Astrocyte (in vitro differentiated cells and primary cell): ENCODE data around the gene CFAP97D2. TPM values are rescaled to one million over a fixed set of nuclear protein-coding genes. Genes with fewer than 3 reads are reported as not detected.

Experiments used
- DNase-seq: peaks from one replicate; pipeline ENCODE4 v3.0.0-alpha.2; 2010; ENCODE audit warnings: low read depth
- FAIRE-seq: peaks from 2 replicates; lab custom pipeline; 2011; peaks lifted over from hg19 to GRCh38; lab: Jason Lieb, UNC
- H2AFZ ChIP-seq: 2 replicates; pipeline ENCODE4 v1.6.0; 2012; ENCODE audit warnings: low read depth, low read length, inconsistent platforms
- H3K27ac ChIP-seq: 2 replicates; pipeline ENCODE4 v1.5.1; 2011; ENCODE audit warnings: low read depth, low read length, inconsistent platforms
- H3K27me3 ChIP-seq: 2 replicates; pipeline ENCODE4 v1.6.0; 2011; ENCODE audit warnings: low read length, inconsistent platforms; ENCODE audit not compliant: insufficient read depth
- H3K36me3 ChIP-seq: 2 replicates; pipeline ENCODE4 v1.5.1; 2011; ENCODE audit warnings: low read length, inconsistent platforms; ENCODE audit not compliant: insufficient read depth
- H3K4me1 ChIP-seq: 2 replicates; pipeline ENCODE4 v1.5.1; 2011; ENCODE audit warnings: low read length, inconsistent platforms; ENCODE audit not compliant: insufficient read depth
- H3K4me2 ChIP-seq: 2 replicates; pipeline ENCODE4 v1.6.0; 2012; ENCODE audit warnings: low read length, inconsistent platforms
- H3K4me3 ChIP-seq: 2 replicates; pipeline ENCODE4 v1.5.1; 2011; ENCODE audit warnings: low read depth, mild to moderate bottlenecking, low read length, inconsistent platforms; ENCODE audit not compliant: insufficient read depth
- H3K79me2 ChIP-seq: 2 replicates; pipeline ENCODE4 v1.6.0; 2012; ENCODE audit warnings: mild to moderate bottlenecking, low read length, inconsistent platforms; ENCODE audit not compliant: insufficient read depth
- H3K9ac ChIP-seq: 2 replicates; pipeline ENCODE4 v1.6.0; 2012; ENCODE audit warnings: mild to moderate bottlenecking, low read length, inconsistent platforms
- H3K9me3 ChIP-seq: 2 replicates; pipeline ENCODE4 v1.5.1; 2012; ENCODE audit warnings: low read depth, mild to moderate bottlenecking, low read length, inconsistent platforms; ENCODE audit not compliant: insufficient read depth
- H4K20me1 ChIP-seq: 2 replicates; pipeline ENCODE4 v1.6.0; 2012; ENCODE audit warnings: low read length, inconsistent platforms; ENCODE audit not compliant: insufficient read depth
- H3K27ac Mint-ChIP-seq: one replicate; pipeline ENCODE4 v1.8.0; 2021; ENCODE audit warnings: mild to moderate bottlenecking, mixed read lengths; ENCODE audit not compliant: unreplicated experiment
- H3K27me3 Mint-ChIP-seq: one replicate; pipeline ENCODE4 v1.8.0; 2021; ENCODE audit warnings: low read depth, mixed read lengths; ENCODE audit not compliant: unreplicated experiment
- H3K36me3 Mint-ChIP-seq: one replicate; pipeline ENCODE4 v1.8.0; 2021; ENCODE audit warnings: low read depth, mixed read lengths; ENCODE audit not compliant: unreplicated experiment
- H3K4me1 Mint-ChIP-seq: one replicate; pipeline ENCODE4 v1.8.0; 2021; ENCODE audit warnings: low read depth, mixed read lengths; ENCODE audit not compliant: unreplicated experiment
- H3K4me3 Mint-ChIP-seq: one replicate; pipeline ENCODE4 v1.8.0; 2021; ENCODE audit warnings: mild to moderate bottlenecking, moderate library complexity, mixed read lengths; ENCODE audit not compliant: unreplicated experiment
- H3K9me3 Mint-ChIP-seq: one replicate; pipeline ENCODE4 v1.8.0; 2021; ENCODE audit warnings: mild to moderate bottlenecking, mixed read lengths; ENCODE audit not compliant: unreplicated experiment
- EZH2 ChIP-seq: IDR thresholded peaks from 2 replicates; pipeline ENCODE4 v1.6.1; 2012; ENCODE audit warnings: mild to moderate bottlenecking, low read length, inconsistent platforms; ENCODE audit not compliant: insufficient read depth
- total RNA-seq: library from RNA; stranded (reverse); gene quantifications from 2 replicates; pipeline ENCODE4 v1.2.1, GENCODE V29; 2021
- TF ChIP-seq, protein P1 (sequence below): IDR thresholded peaks from 2 replicates; pipeline ENCODE4 v1.5.1; 2011; ENCODE audit warnings: low read depth, mild to moderate bottlenecking, inconsistent platforms, low read length, moderate library complexity; ENCODE audit not compliant: insufficient read depth

The CFAP97D2 gene
- total RNA-seq, 1 donor from 2014 or later = not detected

DNA sequence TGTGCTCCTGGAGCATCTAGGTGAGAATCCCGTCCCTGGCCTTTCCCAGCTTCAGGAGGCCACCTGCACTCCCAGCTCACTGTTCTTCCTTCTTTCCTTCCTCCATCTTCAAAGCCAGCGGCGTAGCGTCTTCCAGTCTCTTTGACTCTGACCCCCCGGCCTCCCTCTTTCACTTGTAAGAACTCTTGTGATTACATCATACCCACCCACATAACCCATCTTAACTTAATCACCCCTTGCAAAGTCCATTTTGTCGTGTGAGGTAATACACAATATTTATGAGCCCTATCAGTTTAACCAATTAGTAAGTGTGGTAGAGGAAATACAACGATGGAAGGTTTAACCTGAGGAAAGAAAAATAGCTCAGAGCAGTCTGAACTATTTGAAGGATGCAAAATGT lies 51.1 kb downstream of the CFAP97D2 start:
- Histone ChIP-seq H3K4me1 (peaks cover 6% of the 10 kb centered on the region), H3K9me3 (no peaks in the 10 kb centered on the region), H3K79me2 (peaks cover 3% of the 10 kb centered on the region), H3K36me3 (no peaks in the 10 kb centered on the region), H3K27ac (no peak overlapping the region), H4K20me1 (no peaks in the 10 kb centered on the region), H3K4me3 (no peak overlapping the region), H3K27me3 (peaks cover 15% of the 10 kb centered on the region), H3K4me2 (peak overlapping the region; percentile 37), H2AFZ (no peak overlapping the region), H3K9ac (no peak overlapping the region)
- Mint-ChIP-seq H3K27ac (peak overlapping the region; percentile 84), H3K36me3 (peaks cover 1% of the 10 kb centered on the region), H3K4me3 (peak overlapping the region; percentile 43), H3K4me1 (peaks cover 16% of the 10 kb centered on the region), H3K9me3 (no peaks in the 10 kb centered on the region), H3K27me3 (peaks cover 2% of the 10 kb centered on the region)
- DNase-seq (peak; percentile 33), FAIRE-seq (no peak)
- no peak for TF ChIP-seq EZH2
- TF ChIP-seq, protein P1, sequence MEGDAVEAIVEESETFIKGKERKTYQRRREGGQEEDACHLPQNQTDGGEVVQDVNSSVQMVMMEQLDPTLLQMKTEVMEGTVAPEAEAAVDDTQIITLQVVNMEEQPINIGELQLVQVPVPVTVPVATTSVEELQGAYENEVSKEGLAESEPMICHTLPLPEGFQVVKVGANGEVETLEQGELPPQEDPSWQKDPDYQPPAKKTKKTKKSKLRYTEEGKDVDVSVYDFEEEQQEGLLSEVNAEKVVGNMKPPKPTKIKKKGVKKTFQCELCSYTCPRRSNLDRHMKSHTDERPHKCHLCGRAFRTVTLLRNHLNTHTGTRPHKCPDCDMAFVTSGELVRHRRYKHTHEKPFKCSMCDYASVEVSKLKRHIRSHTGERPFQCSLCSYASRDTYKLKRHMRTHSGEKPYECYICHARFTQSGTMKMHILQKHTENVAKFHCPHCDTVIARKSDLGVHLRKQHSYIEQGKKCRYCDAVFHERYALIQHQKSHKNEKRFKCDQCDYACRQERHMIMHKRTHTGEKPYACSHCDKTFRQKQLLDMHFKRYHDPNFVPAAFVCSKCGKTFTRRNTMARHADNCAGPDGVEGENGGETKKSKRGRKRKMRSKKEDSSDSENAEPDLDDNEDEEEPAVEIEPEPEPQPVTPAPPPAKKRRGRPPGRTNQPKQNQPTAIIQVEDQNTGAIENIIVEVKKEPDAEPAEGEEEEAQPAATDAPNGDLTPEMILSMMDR = no peak

DNA sequence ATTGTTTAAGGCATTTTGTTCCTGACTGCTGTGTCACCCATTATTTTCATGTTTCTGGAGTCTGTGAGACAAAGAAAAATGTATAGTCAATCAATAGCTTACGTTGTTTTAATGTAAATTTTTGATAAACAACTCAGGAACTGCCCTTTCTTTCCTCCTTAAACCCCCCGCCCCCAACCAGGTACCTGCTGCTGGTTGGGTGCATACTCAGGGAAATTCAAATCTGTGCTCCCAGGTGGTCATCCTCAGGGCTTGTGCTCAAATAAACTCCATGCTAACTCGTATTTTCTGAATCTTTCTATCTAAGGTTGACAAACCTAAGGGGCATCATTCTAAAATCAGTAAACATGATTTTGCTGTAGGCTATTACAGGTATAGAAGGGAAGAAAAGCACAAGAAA lies 51.5 kb downstream of the CFAP97D2 start:
- peaks cover 6% of the 10 kb centered on the region for H3K4me1 ChIP-seq
- peaks cover 2% of the 10 kb centered on the region for H4K20me1 ChIP-seq
- H3K27me3 Mint-ChIP-seq = peaks cover 2% of the 10 kb centered on the region
- H3K36me3 ChIP-seq = no peaks in the 10 kb centered on the region
- H3K27me3 ChIP-seq = peaks cover 15% of the 10 kb centered on the region
- H3K4me3 ChIP-seq = no peak overlapping the region
- FAIRE-seq = no peak
- H3K9me3 ChIP-seq = no peaks in the 10 kb centered on the region
- H3K4me2 ChIP-seq = peak overlapping the region; percentile 37
- peak overlapping the region; percentile 6 for H3K27ac Mint-ChIP-seq
- H3K79me2 ChIP-seq = peaks cover 8% of the 10 kb centered on the region
- H3K36me3 Mint-ChIP-seq = peaks cover 1% of the 10 kb centered on the region
- H2AFZ ChIP-seq = no peak overlapping the region
- H3K9me3 Mint-ChIP-seq = no peaks in the 10 kb centered on the region
- H3K9ac ChIP-seq = no peak overlapping the region
- H3K4me3 Mint-ChIP-seq = no peak overlapping the region
- peaks cover 16% of the 10 kb centered on the region for H3K4me1 Mint-ChIP-seq
- no peak for TF ChIP-seq EZH2
- TF ChIP-seq, protein P1 = no peak
- DNase-seq = no peak
- H3K27ac ChIP-seq = no peak overlapping the region

DNA sequence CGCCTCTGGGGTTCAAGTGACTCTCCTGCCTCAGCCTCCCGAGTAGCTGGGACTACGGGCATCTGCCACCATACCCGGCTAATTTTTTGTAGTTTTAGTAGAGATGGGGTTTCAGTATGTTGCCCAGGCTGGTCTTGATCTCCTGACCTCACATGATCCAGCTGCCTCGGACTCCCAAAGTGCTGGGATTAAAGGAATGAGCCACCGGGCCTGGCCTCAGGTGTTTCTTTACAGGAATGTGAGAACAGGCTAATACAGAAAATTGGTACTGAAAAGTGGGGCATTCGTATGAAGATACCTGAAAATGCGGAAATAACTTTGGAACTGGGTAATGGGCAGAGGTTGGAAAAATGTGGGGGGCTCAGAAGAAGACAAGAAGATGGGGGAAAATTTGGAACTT lies 52.8 kb downstream of the CFAP97D2 start:
- no peak for DNase-seq
- peaks cover 21% of the 10 kb centered on the region for H3K4me1 Mint-ChIP-seq
- peaks cover 15% of the 10 kb centered on the region for H3K27me3 ChIP-seq
- H3K4me2 ChIP-seq = no peak overlapping the region
- H3K4me1 ChIP-seq = peaks cover 11% of the 10 kb centered on the region
- H3K9me3 ChIP-seq = no peaks in the 10 kb centered on the region
- peak overlapping the region; percentile 13 for H3K27ac Mint-ChIP-seq
- peaks cover 4% of the 10 kb centered on the region for H3K36me3 ChIP-seq
- no peak overlapping the region for H3K27ac ChIP-seq
- no peak overlapping the region for H3K9ac ChIP-seq
- peaks cover 1% of the 10 kb centered on the region for H3K36me3 Mint-ChIP-seq
- no peaks in the 10 kb centered on the region for H3K9me3 Mint-ChIP-seq
- H3K4me3 Mint-ChIP-seq = no peak overlapping the region
- no peak overlapping the region for H3K4me3 ChIP-seq
- H3K79me2 ChIP-seq = peaks cover 21% of the 10 kb centered on the region
- no peak overlapping the region for H2AFZ ChIP-seq
- peaks cover 2% of the 10 kb centered on the region for H3K27me3 Mint-ChIP-seq
- peaks cover 13% of the 10 kb centered on the region for H4K20me1 ChIP-seq
- FAIRE-seq = no peak
- TF ChIP-seq, protein P1 = no peak
